Head of caudate nucleus (tissue), 42 donors: ENCODE data around the gene PTPRO.

Experiments
- DNase-seq, 42 donors: peaks; one replicate each; pipeline versions ENCODE4 v3.0.0 to v3.0.0-alpha.2; 2020 to 2021; ENCODE audit warnings: mixed read lengths in 7 of 42
- intact Hi-C: fragments of 100-400 bp; cut with DNase I; formaldehyde crosslinking; loops from one replicate; pipeline ENCODE4 v1.15.0; 2022

The PTPRO gene

GRCh38 chr12:15540469-15540872 lies 218.2 kb downstream of the PTPRO start:
- intact Hi-C loops = no loop called here
- DNase-seq = no peak

- intact Hi-C loops = no loop called here
These were observed 219.8 kb downstream of the PTPRO start for GRCh38 chr12:15541996-15542631.

DNA sequence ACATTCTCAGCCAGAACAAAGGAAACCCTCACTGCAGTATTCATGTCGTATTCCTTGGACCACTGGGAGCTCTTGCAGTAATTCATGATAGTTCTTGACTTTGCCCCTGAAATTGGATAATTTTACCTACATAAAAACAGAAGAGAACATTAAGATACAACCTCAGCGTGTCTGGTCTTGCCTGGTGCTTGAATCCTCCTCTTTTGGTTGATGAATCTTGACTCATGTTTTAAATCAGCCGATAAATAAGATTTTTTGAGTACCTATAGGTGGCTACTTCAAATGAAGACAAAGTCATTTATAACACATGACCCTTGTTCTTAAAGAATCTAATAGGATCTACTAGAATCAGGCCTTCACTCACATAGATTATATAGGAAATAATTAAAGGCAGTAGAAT lies 221.0 kb downstream of the PTPRO start:
- intact Hi-C loops = no loop called here
- no peak for DNase-seq

More at GRCh38 chr12:15541996-15542631, 219.8 kb downstream of the PTPRO start:
- no peak for DNase-seq

- no peak for DNase-seq
- intact Hi-C loops = no loop called here
These were observed 222.3 kb downstream of the PTPRO start for GRCh38 chr12:15544589-15544988.

DNA sequence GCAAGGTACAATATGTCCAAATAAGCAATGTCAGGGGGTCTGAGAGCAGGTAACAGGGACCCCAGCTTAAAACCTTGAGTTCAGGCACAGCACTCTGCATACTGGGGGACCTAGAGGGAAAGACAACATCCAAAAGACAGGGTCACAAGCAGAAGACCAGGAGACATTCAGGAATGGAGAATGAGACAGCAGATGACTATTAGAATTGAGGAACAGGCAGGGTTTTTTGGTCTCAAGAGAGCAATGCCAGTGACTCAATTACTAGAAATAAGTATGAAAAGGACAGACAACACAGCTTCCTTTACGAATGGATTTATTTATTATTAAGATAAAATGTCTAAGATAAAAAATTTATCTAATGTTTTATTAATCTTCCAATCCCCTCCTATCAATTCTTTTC lies 223.0 kb downstream of the PTPRO start:
- DNase-seq = no peak
- intact Hi-C loops = no loop called here

- DNase-seq = no peak
- intact Hi-C loops = no loop called here
These were observed 223.9 kb downstream of the PTPRO start for GRCh38 chr12:15546102-15546701.

GRCh38 chr12:15547063-15547462 lies 224.8 kb downstream of the PTPRO start:
- no peak for DNase-seq
- intact Hi-C loops = no loop called here

GRCh38 chr12:15547691-15548090 lies 225.4 kb downstream of the PTPRO start:
- no peak for DNase-seq
- intact Hi-C loops = no loop called here

- intact Hi-C loops = no loop called here
- no peak for DNase-seq
These were observed 228.5 kb downstream of the PTPRO start for GRCh38 chr12:15550793-15551192.

- intact Hi-C loops = no loop called here
These were observed 233.1 kb downstream of the PTPRO start for GRCh38 chr12:15555446-15555845.

GRCh38 chr12:15556411-15557102 lies 234.2 kb downstream of the PTPRO start:
- DNase-seq = no peak
- intact Hi-C loops = no loop called here

More at GRCh38 chr12:15555446-15555845, 233.1 kb downstream of the PTPRO start:
- DNase-seq = no peak

- intact Hi-C loops = no loop called here
- DNase-seq = peak in 1 of 42 donors; percentile 24
These were observed 236.7 kb downstream of the PTPRO start for GRCh38 chr12:15558915-15559528.

DNA sequence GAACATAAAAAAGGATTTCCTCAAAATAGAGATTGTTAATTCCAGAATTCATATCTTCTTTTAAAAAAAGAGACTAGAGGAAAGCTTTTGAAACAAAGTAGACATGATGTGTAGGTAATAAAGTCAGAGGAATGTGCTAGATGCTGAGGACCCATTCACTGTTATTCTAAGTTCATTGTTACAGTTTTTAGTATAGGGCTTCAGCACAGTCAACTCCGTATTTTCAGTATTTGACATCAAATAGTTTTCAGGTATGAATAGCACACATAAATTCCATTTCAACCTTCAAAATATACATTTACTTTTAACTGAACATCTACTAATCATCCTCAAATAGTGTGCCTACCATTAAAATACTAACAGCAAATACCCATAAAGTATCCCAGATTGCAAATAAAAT lies 239.1 kb downstream of the PTPRO start:
- DNase-seq = no peak
- intact Hi-C loops = no loop called here

DNA sequence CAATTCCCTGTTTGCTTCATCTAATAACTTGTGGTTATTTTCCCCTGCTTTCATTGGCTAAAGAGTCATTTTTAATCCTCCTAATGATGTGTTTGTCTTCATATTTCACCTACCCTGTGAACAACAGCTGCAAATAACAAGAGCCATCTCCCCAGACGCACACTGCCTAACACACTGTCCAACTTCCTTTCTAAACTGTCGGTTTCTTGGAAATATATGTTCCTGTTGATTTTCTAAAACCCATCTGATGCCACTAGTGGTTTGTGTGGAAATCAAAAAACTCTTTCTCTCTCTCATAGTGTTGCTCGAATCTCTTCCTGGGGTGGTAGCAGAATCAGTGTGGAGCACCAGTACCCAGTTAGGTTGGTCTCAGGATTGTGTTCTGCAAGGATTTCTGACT lies 240.0 kb downstream of the PTPRO start:
- intact Hi-C loops = no loop called here
- no peak for DNase-seq

DNA sequence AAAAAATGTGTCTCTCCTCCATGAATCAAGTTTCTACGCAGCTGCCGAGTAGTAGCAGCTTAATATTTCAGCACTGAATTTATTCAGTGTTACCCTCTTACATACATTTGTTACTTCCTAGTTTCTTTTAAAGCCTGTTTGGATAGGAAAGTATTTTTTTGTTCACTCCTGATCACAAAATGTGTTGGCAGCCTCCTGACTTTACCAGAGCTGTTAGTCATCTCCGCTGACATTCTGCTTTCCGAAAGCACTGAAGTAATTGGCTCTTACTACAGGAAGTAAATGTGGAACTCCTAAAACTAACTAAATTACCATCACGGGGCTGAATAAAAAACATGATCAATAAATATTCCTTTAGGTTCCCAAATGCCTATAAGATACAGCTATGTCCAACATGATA lies 241.4 kb downstream of the PTPRO start:
- intact Hi-C loops = no loop called here
- peak in 10 of 42 donors; percentile 14 to 75 (median 34) for DNase-seq

DNA sequence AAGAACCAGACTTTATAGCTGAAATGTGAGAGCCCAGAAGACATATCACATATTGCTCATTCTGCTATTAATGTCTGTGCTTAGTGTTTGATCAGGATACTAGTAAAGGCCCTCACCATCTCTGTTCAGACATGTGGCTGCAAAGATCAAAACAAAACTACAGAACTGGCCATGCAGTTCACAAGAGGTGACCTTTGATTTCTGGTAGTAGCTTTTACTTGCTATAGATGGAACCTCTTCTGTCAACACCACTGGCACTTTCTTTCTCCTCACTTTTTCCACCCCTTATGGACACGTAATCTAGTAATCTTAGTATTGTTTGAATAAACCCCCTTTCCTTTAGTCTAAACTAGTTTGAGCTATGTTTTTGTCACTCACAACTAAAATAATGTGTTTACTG lies 252.0 kb downstream of the PTPRO start:
- intact Hi-C loops = no loop called here
- DNase-seq = no peak

- intact Hi-C loops = loop anchor here (5.0 kb wide), 1 partner anchor 39 kb away; no protein-coding TSS in a partner anchor
- no peak for DNase-seq
These were observed 253.6 kb downstream of the PTPRO start for GRCh38 chr12:15575671-15576541.

DNA sequence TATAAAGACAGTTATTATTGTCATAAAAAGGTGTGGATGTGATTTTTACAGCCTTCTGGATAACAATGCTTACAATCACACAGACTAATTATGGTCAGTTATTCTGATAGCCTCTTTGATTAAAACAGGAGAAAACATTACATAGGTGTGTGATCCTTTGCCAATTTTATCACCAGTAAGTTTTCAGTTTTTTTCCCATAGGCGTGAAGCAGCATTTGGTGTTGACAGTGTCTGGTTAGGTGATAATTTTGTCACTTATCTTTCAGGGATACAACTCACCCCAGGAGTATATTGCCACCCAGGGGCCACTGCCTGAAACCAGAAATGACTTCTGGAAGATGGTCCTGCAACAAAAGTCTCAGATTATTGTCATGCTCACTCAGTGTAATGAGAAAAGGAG lies 258.1 kb downstream of the PTPRO start:
- DNase-seq = no peak
- intact Hi-C loops = loop anchor here (10.0 kb wide), 1 partner anchor 306 kb away; no protein-coding TSS in a partner anchor

- intact Hi-C loops = loop anchor here (10.0 kb wide), 1 partner anchor 306 kb away; no protein-coding TSS in a partner anchor
These were observed 258.7 kb downstream of the PTPRO start for GRCh38 chr12:15581006-15581405.

More at GRCh38 chr12:15581006-15581405, 258.7 kb downstream of the PTPRO start:
- DNase-seq = no peak
